ENCODE data around the gene C11orf98.

DNA sequence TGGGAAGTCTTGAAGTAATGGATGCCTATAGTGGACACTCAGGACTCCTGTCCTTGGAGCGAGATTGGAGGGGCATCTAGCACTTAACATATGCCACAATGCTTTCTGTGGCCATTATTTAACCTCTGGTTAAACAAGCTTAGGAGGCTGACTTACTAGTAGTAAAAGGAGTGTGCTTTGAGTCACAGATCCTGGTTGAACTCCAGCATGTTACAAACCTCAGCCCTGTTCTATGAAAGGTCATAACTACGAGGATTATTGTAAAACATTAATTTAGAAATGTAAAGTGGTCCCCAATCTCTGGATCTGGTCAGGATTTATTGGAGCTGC, 8.2 kb upstream of the C11orf98 start:
- TF ChIP-seq, protein P1, sequence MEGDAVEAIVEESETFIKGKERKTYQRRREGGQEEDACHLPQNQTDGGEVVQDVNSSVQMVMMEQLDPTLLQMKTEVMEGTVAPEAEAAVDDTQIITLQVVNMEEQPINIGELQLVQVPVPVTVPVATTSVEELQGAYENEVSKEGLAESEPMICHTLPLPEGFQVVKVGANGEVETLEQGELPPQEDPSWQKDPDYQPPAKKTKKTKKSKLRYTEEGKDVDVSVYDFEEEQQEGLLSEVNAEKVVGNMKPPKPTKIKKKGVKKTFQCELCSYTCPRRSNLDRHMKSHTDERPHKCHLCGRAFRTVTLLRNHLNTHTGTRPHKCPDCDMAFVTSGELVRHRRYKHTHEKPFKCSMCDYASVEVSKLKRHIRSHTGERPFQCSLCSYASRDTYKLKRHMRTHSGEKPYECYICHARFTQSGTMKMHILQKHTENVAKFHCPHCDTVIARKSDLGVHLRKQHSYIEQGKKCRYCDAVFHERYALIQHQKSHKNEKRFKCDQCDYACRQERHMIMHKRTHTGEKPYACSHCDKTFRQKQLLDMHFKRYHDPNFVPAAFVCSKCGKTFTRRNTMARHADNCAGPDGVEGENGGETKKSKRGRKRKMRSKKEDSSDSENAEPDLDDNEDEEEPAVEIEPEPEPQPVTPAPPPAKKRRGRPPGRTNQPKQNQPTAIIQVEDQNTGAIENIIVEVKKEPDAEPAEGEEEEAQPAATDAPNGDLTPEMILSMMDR (conservative IDR thresholded peaks at IDR 0.05 in 1 of 2, IDR thresholded peaks at IDR 0.05 in 1 of 2; ENCODE audit: extremely low read depth in 1 of 2, insufficient read depth in 1 of 2, low read depth in 1 of 2, low read length in 2 of 2), result no peak
- TF ChIP-seq EZH2 (IDR thresholded peaks at IDR 0.05; ENCODE audit: borderline replicate concordance, low read length), result no peak

Measured in mammary epithelial cell (primary cell).